GM12892 (cell line): ENCODE data around the gene EML1.

Source experiments
- POLR2A ChIP-seq: IDR thresholded peaks from 2 replicates; pipeline ENCODE4 v1.6.1; 2011; ENCODE audit warnings: low read depth, low read length, control low read depth
- POLR2AphosphoS5 ChIP-seq: IDR thresholded peaks from 2 replicates; pipeline ENCODE4 v1.6.1; 2011; ENCODE audit warnings: low read depth, low read length, control low read depth
- TAF1 ChIP-seq: IDR thresholded peaks from 2 replicates; pipeline ENCODE4 v1.6.1; 2011; ENCODE audit warnings: low read depth, mild to moderate bottlenecking, control low read depth, low read length, borderline replicate concordance

GRCh38 chr14:99989032-99989431, 195.8 kb downstream of the EML1 start:
- no peak for TF ChIP-seq POLR2AphosphoS5
- no peak for TF ChIP-seq POLR2A
- no peak for TF ChIP-seq TAF1
